SK-N-SH (cell line): ENCODE measurements around the gene FNDC1. TPM values are rescaled to one million over a fixed set of nuclear protein-coding genes. Genes with fewer than 3 reads are reported as not detected.

Source experiments
- CTCF ChIA-PET: fragments of 300-600, 350-600 bp; formaldehyde crosslinking; extraction: SDS; loops from one replicate; lab custom pipeline; 2021; lab: Yijun Ruan, JAX
- POLR2A ChIA-PET: fragments of 350-600 bp; sonication (Branson Sonifier 250); formaldehyde crosslinking; extraction: SDS; loops from one replicate; lab custom pipeline; 2020; ENCODE audit warnings: antibody characterized with exemption, inconsistent platforms; lab: Yijun Ruan, JAX
- DNase-seq: peaks from one replicate; pipeline ENCODE4 v3.0.0; 2012
- H2AFZ ChIP-seq: fragments of 200-600 bp; sonication (generic); 2 replicates; pipeline ENCODE4 v1.8.1; 2016; ENCODE audit warnings: antibody characterized with exemption, mild to moderate bottlenecking, low read depth
- H3F3A ChIP-seq: fragments of 200-600 bp; sonication (generic); replicated peaks from 2 replicates; pipeline ENCODE3; 2016; ENCODE audit warnings: antibody characterized with exemption, mild to moderate bottlenecking; ENCODE audit not compliant: insufficient read depth
- H3K27ac ChIP-seq, 2 experiments: fragments of 200-500 bp in 1 of 2; fragments of 200-600 bp in 1 of 2; sonication (Bioruptor generic) in 1 of 2; sonication (generic), shearing (Covaris generic) in 1 of 2; 2 replicates each; pipeline versions ENCODE4 v1.5.1 to v1.6.1; 2014 to 2016; ENCODE audit warnings: low read depth in 2 of 2, inconsistent platforms in 1 of 2, low read length in 1 of 2, mild to moderate bottlenecking in 1 of 2, mixed read lengths in 1 of 2
- H3K27me3 ChIP-seq: fragments of 200-600 bp; sonication (generic), shearing (Covaris generic); 2 replicates; pipeline ENCODE4 v1.6.1; 2016; ENCODE audit warnings: mixed run types; ENCODE audit not compliant: insufficient read depth
- H3K36me3 ChIP-seq, 2 experiments: fragments of 200-500 bp in 1 of 2; fragments of 200-600 bp in 1 of 2; sonication (Bioruptor generic) in 1 of 2; sonication (generic) in 1 of 2; replicated peaks in 1 of 2; 2 replicates each; pipeline versions ENCODE3 to v1.5.1; 2014 to 2016; ENCODE audit warnings: low read length in 1 of 2, mild to moderate bottlenecking in 1 of 2; ENCODE audit not compliant: insufficient read depth in 2 of 2, control insufficient read depth in 1 of 2
- H3K4me1 ChIP-seq, 2 experiments: fragments of 200-500 bp in 1 of 2; fragments of 200-600 bp in 1 of 2; sonication (Bioruptor generic) in 1 of 2; sonication (generic), shearing (Covaris generic) in 1 of 2; 2 replicates each; pipeline versions ENCODE4 v1.5.1 to v1.6.1; 2014 to 2016; ENCODE audit warnings: low read depth in 1 of 2, low read length in 1 of 2, mixed run types in 1 of 2; ENCODE audit not compliant: insufficient read depth in 2 of 2, control insufficient read depth in 1 of 2
- H3K4me2 ChIP-seq: fragments of 200-600 bp; sonication (generic), shearing (Covaris generic); 2 replicates; pipeline ENCODE4 v1.6.1; 2017; ENCODE audit warnings: mixed run types
- H3K4me3 ChIP-seq, 2 experiments: fragments of 200-500 bp in 1 of 2; fragments of 200-600 bp in 1 of 2; sonication (Bioruptor generic) in 1 of 2; sonication (generic), shearing (Covaris generic) in 1 of 2; 2 replicates each; pipeline versions ENCODE4 v1.5.1 to v1.8.1; 2014 to 2016; ENCODE audit warnings: low read depth in 2 of 2, inconsistent platforms in 1 of 2, low read length in 1 of 2, mild to moderate bottlenecking in 1 of 2, mixed read lengths in 1 of 2, moderate library complexity in 1 of 2
- H3K79me2 ChIP-seq: fragments of 200-600 bp; sonication (generic); 2 replicates; pipeline ENCODE4 v1.8.1; 2017; ENCODE audit warnings: mild to moderate bottlenecking; ENCODE audit not compliant: insufficient read depth
- H3K9ac ChIP-seq: fragments of 200-600 bp; sonication (generic); 2 replicates; pipeline ENCODE4 v1.6.1; 2017; ENCODE audit warnings: mixed run types
- H3K9me2 ChIP-seq: fragments of 200-600 bp; sonication (generic); 2 replicates; pipeline ENCODE4 v1.6.1; 2017; ENCODE audit warnings: mixed run types
- H3K9me3 ChIP-seq: fragments of 200-600 bp; sonication (generic); 2 replicates; pipeline ENCODE4 v1.6.1; 2017; ENCODE audit warnings: mixed run types, mild to moderate bottlenecking, moderate library complexity
- H4K20me1 ChIP-seq: fragments of 200-600 bp; sonication (generic); 2 replicates; pipeline ENCODE4 v1.6.1; 2017; ENCODE audit warnings: mild to moderate bottlenecking, mixed run types; ENCODE audit not compliant: insufficient read depth
- CHD2 ChIP-seq: fragments of 150-350 bp; IDR thresholded peaks from 2 replicates; pipeline ENCODE4 v1.6.1; 2018; ENCODE audit warnings: low read length; ENCODE audit not compliant: partially characterized antibody
- CTCF ChIP-seq: fragments of 200-600 bp; sonication (generic); IDR thresholded peaks from 2 replicates; pipeline ENCODE4 v1.6.1; 2017; ENCODE audit warnings: antibody characterized with exemption, mild to moderate bottlenecking, moderate library complexity
- EP300 ChIP-seq, 2 experiments: IDR thresholded peaks; 2 replicates each; pipeline versions ENCODE4 v1.4.0 to v1.6.1; 2012; ENCODE audit warnings: borderline replicate concordance in 1 of 2, low read depth in 1 of 2, low read length in 1 of 2
- EZH2phosphoT487 ChIP-seq: fragments of 200-600 bp; sonication (generic); IDR thresholded peaks from 2 replicates; pipeline ENCODE4 v1.6.1; 2017; ENCODE audit warnings: low read depth, mixed run types, mild to moderate bottlenecking, antibody characterized with exemption, moderate library complexity, borderline replicate concordance
- FOSL2 ChIP-seq: IDR thresholded peaks from 2 replicates; pipeline ENCODE4 v1.4.0; 2012; ENCODE audit warnings: low read depth, mild to moderate bottlenecking, moderate library complexity, borderline replicate concordance
- FOXJ3 ChIP-seq: sonication (generic); formaldehyde crosslinking; IDR thresholded peaks from 2 replicates; pipeline ENCODE4 v1.5.1; 2020; ENCODE audit warnings: mild to moderate bottlenecking, missing genetic modification reagents
- FOXM1 ChIP-seq: IDR thresholded peaks from 2 replicates; pipeline ENCODE4 v1.4.0; 2012; ENCODE audit warnings: low read depth, mild to moderate bottlenecking
- GATA2 ChIP-seq: sonication (generic); formaldehyde crosslinking; IDR thresholded peaks from 2 replicates; pipeline ENCODE4 v1.5.0; 2020; ENCODE audit warnings: mild to moderate bottlenecking, missing genetic modification reagents
- JUND ChIP-seq: IDR thresholded peaks from 2 replicates; pipeline ENCODE4 v1.4.0; 2012
- MXI1 ChIP-seq: IDR thresholded peaks from 2 replicates; pipeline ENCODE4 v1.6.1; 2012; ENCODE audit warnings: mild to moderate bottlenecking, low read depth, low read length, improper control_type of control experiment
- NFIC ChIP-seq: IDR thresholded peaks from 2 replicates; pipeline ENCODE4 v1.4.0; 2012; ENCODE audit warnings: borderline replicate concordance
- POLR2AphosphoS5 ChIP-seq: IDR thresholded peaks from 2 replicates; pipeline ENCODE4 v1.6.1; 2012; ENCODE audit warnings: low read depth, low read length
- SMC3 ChIP-seq: IDR thresholded peaks from 2 replicates; pipeline ENCODE4 v1.6.1; 2012; ENCODE audit warnings: low read depth, low read length, improper control_type of control experiment
- TAF1 ChIP-seq: IDR thresholded peaks from 2 replicates; pipeline ENCODE4 v1.6.1; 2012; ENCODE audit warnings: low read depth, mild to moderate bottlenecking, low read length, moderate library complexity, borderline replicate concordance
- TCF12 ChIP-seq: IDR thresholded peaks from 2 replicates; pipeline ENCODE4 v1.4.0; 2012
- USF1 ChIP-seq: IDR thresholded peaks from 2 replicates; pipeline ENCODE4 v1.4.0; 2012; ENCODE audit warnings: low read depth, borderline replicate concordance
- YY1 ChIP-seq: IDR thresholded peaks from 2 replicates; pipeline ENCODE4 v1.4.0; 2012; ENCODE audit warnings: low read depth, mild to moderate bottlenecking
- whole genome bisulfite sequencing: methylation state at CpG from one replicate; pipeline ENCODE4 v1.1.6; 2017; ENCODE audit warnings: low lambda C conversion rate; 5-methylcytosine and 5-hydroxymethylcytosine counted together
- polyA plus RNA-seq, 3 experiments: library from polyadenylated mRNA; depleted of rRNA; stranded (reverse); fragments of >200 nt; gene quantifications; 2 replicates each; pipeline ENCODE4 v1.2.3, GENCODE V29; 2012

Gene FNDC1
- polyA plus RNA-seq, 1 of the 3 experiments (the other 2 are of a cell fraction): not detected

DNA sequence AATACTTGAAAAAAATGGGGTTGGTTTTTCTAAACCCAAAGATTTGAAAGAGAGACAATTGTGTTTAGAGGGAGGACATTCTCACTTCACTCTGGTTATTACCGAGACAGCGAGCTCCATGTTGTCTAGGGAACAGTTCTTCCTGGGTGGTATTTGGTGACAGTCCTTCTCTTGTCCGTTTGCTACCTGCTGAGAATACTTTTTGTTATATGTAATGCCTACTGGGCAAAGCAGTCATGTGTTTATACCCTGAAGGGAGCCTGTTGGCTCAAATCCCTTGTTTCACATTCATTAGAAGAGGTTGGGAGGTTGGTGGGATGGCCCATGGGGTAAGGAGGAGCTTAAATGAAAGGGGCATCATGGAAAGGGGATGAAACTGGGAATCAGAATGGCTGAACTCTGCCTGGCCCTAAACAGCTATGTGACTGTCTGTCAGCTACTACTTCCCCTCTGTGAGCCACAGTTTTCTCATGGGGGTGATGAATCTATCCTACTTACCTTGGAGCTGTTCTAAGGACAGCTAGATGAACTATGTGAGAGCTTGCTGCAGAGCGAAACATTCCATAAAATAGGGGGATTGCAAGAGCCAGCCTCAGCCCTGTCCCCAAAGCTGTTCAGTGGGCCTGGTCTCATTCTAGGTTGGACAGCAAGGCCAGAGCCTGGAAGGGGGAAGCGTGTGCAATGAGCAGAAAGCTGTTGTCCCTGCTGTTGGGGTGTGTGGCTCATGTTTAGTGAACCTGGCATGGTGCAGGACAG lies 43.5 kb downstream of the FNDC1 start:
- no peak overlapping the region for H3K9ac ChIP-seq
- H3K27me3 ChIP-seq: peaks cover 20% of the 10 kb centered on the region; the same call in 1 of the 2 replicates
- 17% methylated on average over 4 of the region's 5 CpGs for WGBS
- no peaks in the 10 kb centered on the region for H3K36me3 ChIP-seq
- DNase-seq: no peak
- H3K27ac ChIP-seq: no peak overlapping the region
- H3K4me3 ChIP-seq: no peak overlapping the region
- POLR2A ChIA-PET: no interaction called here
- no peak overlapping the region for H2AFZ ChIP-seq
- H3K79me2 ChIP-seq: no peaks in the 10 kb centered on the region
- H3K9me3 ChIP-seq: no peaks in the 10 kb centered on the region
- no peaks in the 10 kb centered on the region for H4K20me1 ChIP-seq
- H3K9me2 ChIP-seq: no peaks in the 10 kb centered on the region
- no peak overlapping the region for H3K4me2 ChIP-seq
- H3F3A ChIP-seq: no peaks in the 10 kb centered on the region
- peaks cover 0 to 2% of the 10 kb centered on the region in 2 experiments; a peak in 1 of 4 replicates for H3K4me1 ChIP-seq
- TF ChIP-seq FOXJ3 (CRISPR knock-in tag) (no peak), CHD2 (no peak), MXI1 (no peak), TCF12 (no peak), POLR2AphosphoS5 (no peak), GATA2 (CRISPR knock-in tag) (no peak), TAF1 (no peak), JUND (no peak), NFIC (no peak), FOSL2 (no peak), FOXM1 (no peak), EZH2phosphoT487 (no peak), USF1 (no peak), CTCF (no peak), EP300 (IDR thresholded peaks at IDR 0.05; ENCODE audit: borderline replicate concordance in 1 of 2, low read depth in 1 of 2, low read length in 1 of 2) (no peak), SMC3 (no peak), YY1 (no peak)
- TF ChIP-seq, all 33 proteins: peak for 0
- CTCF ChIA-PET: interaction anchor here (0.7 to 4.0 kb wide), 5 partner anchors 38 to 442 kb away, joined by 4 to 22 read pairs (median 10); no protein-coding TSS in a partner anchor
